Effector CD8-positive, alpha-beta T cell (primary cell): Measurements from ENCODE around the gene ZNF500.
"Not testable (repeated sequence)": the region's sequence is repeated elsewhere in the genome, so short reads cannot be mapped to it uniquely, and the experiment has no call there.

Experiments
- DNase-seq: peaks from one replicate; lab custom pipeline; 2025; lab: John Stamatoyannopoulos, UW

ZNF500 gene

DNA sequence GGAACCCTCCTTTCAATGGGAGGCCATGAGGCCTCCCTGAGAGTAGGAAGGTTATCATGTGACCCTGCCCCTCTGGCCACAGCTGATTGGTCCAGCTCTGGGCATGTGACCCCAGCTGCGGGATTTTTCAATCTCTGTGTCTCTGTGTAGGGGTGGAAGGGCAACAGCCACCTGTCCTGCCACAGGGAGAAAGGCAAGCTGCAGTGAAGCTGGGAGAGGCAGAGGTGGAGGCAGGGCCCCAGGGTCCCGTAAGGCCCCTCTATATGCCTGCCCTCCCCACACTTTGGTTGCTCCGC lies 21.7 kb downstream of the ZNF500 start:
- DNase-seq = no peak

DNA sequence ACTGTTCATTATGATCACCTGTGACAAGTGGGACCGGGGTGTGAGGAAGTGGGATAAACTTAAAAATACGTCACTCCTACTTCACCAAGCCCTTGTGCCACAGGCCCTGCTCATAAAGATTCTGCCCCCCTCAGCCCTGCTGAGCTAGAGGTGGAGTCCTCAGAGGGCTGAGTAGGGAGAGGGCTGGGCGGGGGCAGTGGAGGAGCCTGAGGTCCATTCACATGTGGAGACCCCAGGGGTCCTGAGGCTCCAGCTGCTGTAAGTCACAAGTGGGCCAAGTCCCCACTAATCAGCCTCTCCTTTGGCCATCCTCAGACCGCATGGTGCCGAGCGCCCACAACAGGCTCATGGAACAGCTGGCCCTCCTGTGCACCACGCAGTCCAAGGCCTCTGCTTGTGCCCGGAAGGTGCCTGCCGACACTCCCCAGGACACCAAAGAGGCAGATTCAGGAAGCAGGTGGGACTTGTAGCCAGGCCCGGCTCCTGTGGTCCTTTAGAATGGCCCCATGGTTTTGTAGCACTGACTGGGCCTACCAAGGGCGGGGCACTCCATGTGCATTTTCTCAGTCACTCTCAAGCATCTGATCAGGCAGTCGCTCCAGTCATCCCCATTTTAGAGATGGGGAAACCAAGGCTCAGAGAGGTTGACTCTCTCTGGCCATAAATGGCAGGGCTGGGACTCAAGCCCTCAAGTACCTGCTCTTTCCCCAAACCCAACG lies 22.2 kb downstream of the ZNF500 start:
- DNase-seq = no peak

GRCh38 chr16:4743226-4743878 lies 23.6 kb downstream of the ZNF500 start:
- no peak for DNase-seq

GRCh38 chr16:4738370-4738769 lies 28.6 kb downstream of the ZNF500 start:
- not testable (repeated sequence) for DNase-seq

DNA sequence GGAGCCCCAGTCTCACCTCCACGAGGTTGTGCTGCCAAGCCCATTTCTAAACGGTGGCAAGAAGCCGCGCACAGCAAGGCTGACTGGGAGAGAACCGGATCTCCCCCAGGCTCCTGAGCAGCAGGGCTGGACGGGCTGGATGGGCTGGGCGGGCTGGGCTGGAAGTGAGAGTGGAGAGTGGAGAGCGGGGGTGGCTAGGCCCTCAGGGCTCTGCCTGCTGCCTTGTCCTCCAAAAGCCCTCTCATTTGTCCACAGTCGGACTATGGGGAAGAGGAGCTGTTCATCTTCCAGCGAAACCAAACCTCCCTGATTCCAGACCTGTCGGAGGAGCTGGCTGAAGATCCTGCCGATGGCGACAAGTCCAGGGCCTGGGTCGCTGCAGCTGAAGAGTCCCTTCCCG lies 29.4 kb downstream of the ZNF500 start:
- DNase-seq = no peak

DNA sequence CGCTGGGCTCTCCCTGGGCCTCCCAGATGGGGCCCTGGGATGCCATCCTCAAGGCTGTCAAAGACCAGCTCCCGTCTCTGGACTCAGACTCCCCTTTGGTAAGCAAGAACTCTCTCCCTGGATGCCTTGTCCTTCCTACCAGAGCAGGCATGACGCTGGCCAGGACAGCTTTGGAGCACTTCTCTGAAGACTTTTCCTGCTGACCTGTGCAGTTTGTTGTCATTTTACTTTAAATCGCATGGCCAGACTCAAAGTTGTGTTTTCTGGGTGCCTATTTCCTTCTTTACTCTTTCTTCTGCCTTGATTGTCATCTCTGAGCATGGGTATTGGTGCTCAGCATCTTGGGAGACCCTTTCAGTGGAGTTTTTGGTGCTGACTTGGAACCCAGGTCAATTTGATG lies 30.4 kb downstream of the ZNF500 start:
- DNase-seq = no peak

DNA sequence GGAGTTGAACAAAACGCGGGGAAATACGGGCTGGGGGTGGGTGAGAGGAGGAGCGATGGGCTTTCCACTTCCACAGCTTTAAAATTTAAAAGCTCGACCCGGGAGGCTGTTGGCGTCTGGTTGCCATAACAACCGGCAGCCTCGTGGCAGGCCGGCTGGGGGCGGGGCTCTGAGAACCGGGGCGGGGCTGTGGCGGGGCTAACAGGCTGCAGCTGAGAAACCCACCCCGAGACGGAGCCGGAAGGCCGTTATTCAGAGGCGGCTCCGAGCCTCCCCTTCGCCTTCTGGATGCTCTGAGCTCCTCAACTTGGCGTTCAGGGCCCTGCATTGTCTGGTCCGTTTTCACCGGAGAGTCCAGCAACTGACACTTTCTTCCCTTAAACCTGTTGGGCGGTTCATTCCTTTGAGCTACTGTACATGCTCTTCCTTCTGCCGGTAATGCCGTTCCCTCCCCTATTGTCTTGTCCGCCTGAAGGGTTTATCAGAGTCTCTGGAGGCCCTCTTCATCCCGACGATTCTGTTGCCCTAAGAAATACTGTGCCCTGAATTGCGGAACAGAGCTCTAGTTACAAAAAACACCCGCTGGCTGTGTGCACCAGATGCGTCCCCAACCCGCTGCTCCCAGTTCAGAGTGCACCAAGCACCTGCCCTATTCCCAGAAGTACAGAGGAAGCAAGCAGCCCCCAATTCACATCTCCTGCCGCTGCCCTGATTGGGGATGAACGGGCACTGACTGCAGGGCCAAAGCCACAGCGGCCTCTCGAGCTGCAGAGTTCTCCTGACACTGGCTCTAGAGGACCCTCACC lies 32.0 kb downstream of the ZNF500 start:
- peak; percentile 92 for DNase-seq

DNA sequence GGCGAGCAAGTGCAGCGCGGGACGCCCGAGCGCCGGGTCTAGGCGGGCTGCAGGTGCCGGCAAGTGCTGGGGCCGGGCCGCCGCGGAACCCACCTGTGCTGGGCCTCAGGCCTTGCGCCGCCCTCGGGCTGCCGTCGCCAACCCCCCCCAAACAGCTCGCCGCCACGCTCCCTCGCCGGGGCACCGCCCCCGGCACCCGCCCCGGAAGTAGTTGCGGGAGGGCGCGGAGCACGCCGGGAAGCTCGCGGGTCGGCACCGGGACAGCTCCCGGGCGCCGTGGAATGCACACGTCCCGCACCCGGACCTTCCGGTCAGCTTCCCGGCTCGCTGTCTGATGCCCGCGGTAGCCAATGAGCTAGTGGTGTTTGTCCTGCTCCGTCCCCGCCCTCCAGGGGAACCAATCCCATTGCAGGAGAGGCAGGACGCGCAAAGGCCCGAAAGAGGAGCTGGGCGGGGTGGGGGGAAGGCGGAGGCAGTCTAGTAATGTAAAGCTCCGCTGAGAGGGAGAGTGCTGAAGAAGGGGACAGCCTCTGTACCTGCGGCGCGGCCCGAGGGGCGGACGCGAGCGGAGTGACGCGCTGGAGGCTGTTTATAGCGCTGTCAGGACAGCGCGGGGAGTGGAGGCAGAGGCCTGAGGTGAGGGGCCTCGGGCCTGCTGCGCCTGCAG lies 32.8 kb downstream of the ZNF500 start, which contains the start of the genes ANKS3 and DNAAF8:
TSS of gene ANKS3 (minus strand) at position 209 of the 667 bp plus-strand sequence. CDS start 4,122 bp downstream, outside the sequence.
TSS of gene DNAAF8 (plus strand) at position 475 of the 667 bp plus-strand sequence. CDS start 1,978 bp downstream, outside the sequence.
- DNase-seq = peak; percentile 75

GRCh38 chr16:4733747-4734062 lies 33.3 kb downstream of the ZNF500 start:
- DNase-seq = peak; percentile 33

DNA sequence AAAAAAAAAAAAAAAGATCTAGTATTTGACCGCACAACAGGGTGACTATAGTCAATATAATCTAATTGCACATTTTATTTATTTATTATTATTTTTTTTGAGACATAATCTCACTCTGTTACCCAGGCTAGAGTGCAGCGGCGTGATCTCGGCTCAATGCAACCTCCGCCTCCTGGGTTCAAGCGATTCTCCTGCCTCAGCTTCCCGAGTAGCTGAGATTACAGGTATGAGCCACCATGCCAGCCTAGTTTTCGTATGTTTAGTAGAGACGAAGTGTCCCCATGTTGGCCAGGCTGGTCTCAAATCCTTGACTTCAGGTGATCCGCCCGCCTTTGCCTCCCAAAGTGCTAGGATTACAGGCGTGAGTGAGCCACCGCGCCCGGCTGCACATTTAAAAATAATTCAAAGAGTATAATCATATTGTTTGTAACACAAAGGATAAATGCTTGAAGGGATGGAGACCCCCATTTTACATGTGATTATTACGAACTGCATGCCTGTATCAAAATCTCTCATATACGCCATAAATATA lies 33.7 kb downstream of the ZNF500 start:
- DNase-seq = no peak

- no peak for DNase-seq
Observed at GRCh38 chr16:4729876-4730275, 37.1 kb downstream of the ZNF500 start.

GRCh38 chr16:4728676-4729075 lies 38.3 kb downstream of the ZNF500 start:
- DNase-seq = no peak

DNA sequence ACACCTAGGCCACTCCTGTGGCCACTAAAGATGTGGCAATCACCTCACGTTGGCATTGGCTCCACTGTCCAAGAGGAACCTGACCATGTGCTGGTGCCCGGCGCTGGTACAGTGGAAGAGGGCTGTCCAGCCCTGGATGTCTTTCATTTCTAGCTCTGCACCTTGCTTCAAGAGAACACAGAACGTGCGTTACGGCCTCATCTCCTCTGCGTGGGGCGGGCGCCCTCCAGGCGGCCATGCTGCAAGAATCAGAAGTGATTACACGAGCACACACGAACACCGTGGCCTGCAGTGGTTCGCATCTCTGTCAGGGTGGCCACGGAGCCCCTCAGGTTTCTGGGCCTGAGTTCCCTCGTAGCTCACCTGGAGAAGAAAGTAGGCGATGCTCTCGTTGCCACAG lies 40.3 kb downstream of the ZNF500 start:
- no peak for DNase-seq

DNA sequence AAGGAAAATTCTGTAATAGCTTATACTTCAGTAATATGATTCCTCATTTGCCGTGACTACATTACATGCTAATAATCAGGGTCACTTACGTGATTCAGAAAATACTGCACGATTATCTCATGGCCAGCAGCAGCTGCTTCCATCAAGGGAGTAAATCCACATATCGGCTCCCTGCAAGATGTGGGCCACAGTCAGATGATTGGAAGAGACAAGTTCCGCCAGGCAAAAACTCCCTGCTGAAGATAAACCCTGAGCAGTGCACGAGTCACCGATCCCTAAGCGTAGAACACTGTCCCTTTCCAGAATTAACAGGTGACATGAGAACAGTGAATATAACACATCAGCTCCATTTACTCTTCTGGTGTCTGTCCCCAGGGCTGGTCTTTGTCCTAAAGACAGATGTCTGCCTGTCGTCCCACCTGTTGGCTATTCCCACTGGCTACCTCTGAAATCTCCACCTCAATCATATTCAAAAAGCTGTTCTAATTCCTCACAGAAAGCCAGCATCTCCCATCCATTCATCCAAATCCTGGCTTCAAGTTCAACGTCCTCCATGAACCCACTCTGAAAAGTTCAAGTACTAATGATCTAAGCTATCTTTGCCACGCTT lies 42.2 kb downstream of the ZNF500 start:
- DNase-seq = no peak

GRCh38 chr16:4723071-4723767 lies 43.7 kb downstream of the ZNF500 start:
- DNase-seq = no peak

- DNase-seq = no peak
Observed at GRCh38 chr16:4718466-4718865, 48.5 kb downstream of the ZNF500 start.

- DNase-seq = no peak
Observed at GRCh38 chr16:4714996-4715395, 52.0 kb downstream of the ZNF500 start.

GRCh38 chr16:4713663-4714501 lies 53.1 kb downstream of the ZNF500 start:
- no peak for DNase-seq

- DNase-seq = no peak
Observed at GRCh38 chr16:4709481-4709880, 57.5 kb downstream of the ZNF500 start.

DNA sequence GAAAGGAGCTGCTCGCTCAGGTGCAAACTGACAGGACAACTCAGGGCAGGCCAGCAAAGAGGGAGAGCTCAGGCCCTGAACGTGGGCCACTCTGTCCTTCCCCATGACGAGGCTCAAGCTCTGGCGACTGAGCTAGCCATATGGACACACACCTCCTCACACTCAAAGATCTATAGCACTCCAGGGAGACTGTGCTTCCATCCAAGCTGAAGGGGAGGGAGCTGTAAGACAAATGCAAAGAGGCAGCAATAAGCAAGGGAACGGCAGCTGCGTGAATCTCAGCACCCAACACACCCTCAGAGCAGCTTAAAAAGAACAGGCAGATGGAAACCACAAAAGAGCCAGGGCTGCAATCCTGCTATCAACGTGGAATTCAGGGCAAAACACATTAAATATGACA lies 60.1 kb downstream of the ZNF500 start:
- no peak for DNase-seq
